Mucosa of descending colon (tissue), 3 donors: ENCODE results near the gene PI4KA. TPM values are rescaled to one million over a fixed set of nuclear protein-coding genes. Genes with fewer than 3 reads are reported as not detected.

Experiments used
- ATAC-seq: fragments of 200-7000 bp; cut with Tn5 transposase; one replicate; pipeline ENCODE4 v1.9.1; 2020; ENCODE audit warnings: mild to moderate bottlenecking, moderate library complexity
- DNase-seq, 3 donors: peaks; one replicate each; pipeline ENCODE4 v3.0.0-alpha.2; 2020
- H3K36me3 ChIP-seq: fragments of 200-600 bp; one replicate; pipeline ENCODE4 v1.8.0; 2021; ENCODE audit warnings: low read depth, mild to moderate bottlenecking
- H3K4me1 ChIP-seq: fragments of 200-600 bp; one replicate; pipeline ENCODE4 v1.8.0; 2021; ENCODE audit warnings: low read depth, mild to moderate bottlenecking
- H3K4me3 ChIP-seq: fragments of 200-600 bp; one replicate; pipeline ENCODE4 v1.8.0; 2021; ENCODE audit warnings: mild to moderate bottlenecking
- H3K9me3 ChIP-seq: fragments of 200-600 bp; one replicate; pipeline ENCODE4 v1.8.0; 2021; ENCODE audit warnings: mild to moderate bottlenecking
- CTCF ChIP-seq: fragments of 200-600 bp; IDR thresholded peaks from one replicate; pipeline ENCODE4 v1.8.0; 2022; ENCODE audit warnings: antibody characterized with exemption, mild to moderate bottlenecking
- intact Hi-C, 2 donors: fragments of 100-400 bp; cut with DNase I in 1 of 2; cut with micrococcal nuclease in 1 of 2; formaldehyde crosslinking; loops; one replicate each; pipeline versions ENCODE4 v1.11.0 to v1.11.1; 2022; cut with DNase I, micrococcal nuclease
- total RNA-seq, 3 donors: library from RNA; stranded (reverse); fragmentation: NEBNext Ultra II Directional in 2 of 3; extraction: Animal tissue kit (Norgen Biotek cat#: 25700) in 2 of 3; gene quantifications; one replicate each; pipeline versions ENCODE4 v1.2.1 to v1.2.4, GENCODE V29; 2021 to 2023
- donor health status: DM: no; HTN: no; CAD: no; lungs with moderate emphysema.
- donor health status: DM: no; HTN: no; CAD: no.
- donor health status: DM: no; HTN: yes; CAD: no.

The PI4KA gene
- total RNA-seq, 3 donors from 2014 or later, result 77.7 to 130 (median 95.0) TPM

DNA sequence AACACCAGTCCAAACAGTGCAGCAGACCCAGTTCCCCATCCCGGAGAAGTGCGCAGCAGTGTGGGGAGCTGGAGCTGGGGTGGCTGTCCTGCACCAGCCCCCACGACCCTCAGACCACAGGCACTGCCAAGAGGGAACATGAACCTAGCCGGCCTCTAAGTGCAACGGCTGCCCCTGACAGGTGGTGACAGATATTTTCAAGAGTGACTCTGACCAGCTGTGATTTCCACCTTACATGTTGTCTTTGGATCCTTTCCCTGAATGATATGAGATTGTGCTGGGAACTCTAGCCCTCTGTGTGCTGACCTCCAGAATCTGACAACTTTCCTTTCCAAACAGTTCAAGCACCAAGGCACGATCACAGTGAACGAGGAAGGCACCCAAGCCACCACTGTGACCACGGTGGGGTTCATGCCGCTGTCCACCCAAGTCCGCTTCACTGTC, 72.1 kb downstream of the PI4KA start:
- no peaks in the 10 kb centered on the region for H3K36me3 ChIP-seq

GRCh38 chr22:20786048-20786447, 72.6 kb downstream of the PI4KA start:
- DNase-seq, result no peak
- ATAC-seq, result no peak
- H3K36me3 ChIP-seq, result no peaks in the 10 kb centered on the region

More for the DNA sequence above, 72.1 kb downstream of the PI4KA start:
- ATAC-seq (no peak), DNase-seq (no peak)
- Histone ChIP-seq H3K4me3 (no peak overlapping the region), H3K4me1 (no peaks in the 10 kb centered on the region), H3K9me3 (no peaks in the 10 kb centered on the region)
- intact Hi-C loops, result no loop called here
- no peak for TF ChIP-seq CTCF

GRCh38 chr22:20785415-20785814, 73.2 kb downstream of the PI4KA start:
- H3K36me3 ChIP-seq, result no peaks in the 10 kb centered on the region
- no peak for ATAC-seq

More at GRCh38 chr22:20786048-20786447, 72.6 kb downstream of the PI4KA start:
- no peak for TF ChIP-seq CTCF
- no peak overlapping the region for H3K4me3 ChIP-seq
- no peaks in the 10 kb centered on the region for H3K4me1 ChIP-seq
- H3K9me3 ChIP-seq, result no peaks in the 10 kb centered on the region
- intact Hi-C loops, result no loop called here

GRCh38 chr22:20783844-20784723, 74.5 kb downstream of the PI4KA start:
- Histone ChIP-seq H3K4me1 (no peaks in the 10 kb centered on the region), H3K4me3 (no peak overlapping the region), H3K9me3 (no peaks in the 10 kb centered on the region), H3K36me3 (no peaks in the 10 kb centered on the region)
- TF ChIP-seq CTCF, result peak; percentile 44
- ATAC-seq (peak; percentile 75), DNase-seq (peak in 1 of 3 donors; percentile 79)
- intact Hi-C loops, result no loop called here

More at GRCh38 chr22:20785415-20785814, 73.2 kb downstream of the PI4KA start:
- no peak for TF ChIP-seq CTCF
- intact Hi-C loops, result no loop called here
- H3K4me3 ChIP-seq, result no peak overlapping the region
- DNase-seq, result no peak
- H3K4me1 ChIP-seq, result no peaks in the 10 kb centered on the region
- no peaks in the 10 kb centered on the region for H3K9me3 ChIP-seq

GRCh38 chr22:20783300-20783673, 75.3 kb downstream of the PI4KA start:
- Histone ChIP-seq H3K9me3 (no peaks in the 10 kb centered on the region), H3K4me3 (no peak overlapping the region), H3K4me1 (peaks cover under 1% of the 10 kb centered on the region), H3K36me3 (no peaks in the 10 kb centered on the region)
- DNase-seq, result no peak
- intact Hi-C loops, result no loop called here
- no peak for ATAC-seq
- TF ChIP-seq CTCF, result no peak
